Sciatic nerve (tissue), 2 donors: Measurements from ENCODE around the gene IFNAR1. TPM values are rescaled to one million over a fixed set of nuclear protein-coding genes. Genes with fewer than 3 reads are reported as not detected.

ENCODE experiments used
- ATAC-seq: fragments of 200-7000 bp; cut with Tn5 transposase; one replicate; pipeline ENCODE4 v1.9.1; 2020; ENCODE audit warnings: mild to moderate bottlenecking, moderate library complexity
- DNase-seq: peaks from one replicate; pipeline ENCODE4 v3.0.0-alpha.2; 2020; ENCODE audit warnings: low spot score
- intact Hi-C: fragments of 100-400 bp; cut with DNase I; formaldehyde crosslinking; loops from one replicate; pipeline ENCODE4 v1.14.2; 2022
- total RNA-seq: library from RNA; stranded (reverse); fragmentation: NEBNext Ultra II Directional; extraction: Animal tissue kit (Norgen Biotek cat#: 25700); gene quantifications from one replicate; pipeline ENCODE4 v1.2.1, GENCODE V29; 2021
- donor health status: DM: no; HTN: no; CAD: no.
- donor health status: DM: no; HTN: no; CAD: no.

The IFNAR1 gene
- total RNA-seq, 1 donor from 2014 or later = 61.7 TPM

GRCh38 chr21:33391656-33392055 lies 66.9 kb downstream of the IFNAR1 start:
- ATAC-seq (no peak), DNase-seq (no peak)
- intact Hi-C loops = no loop called here

- ATAC-seq (no peak), DNase-seq (no peak)
- intact Hi-C loops = no loop called here
These were observed 67.7 kb downstream of the IFNAR1 start for GRCh38 chr21:33392284-33392985.

GRCh38 chr21:33393348-33393747 lies 68.6 kb downstream of the IFNAR1 start:
- intact Hi-C loops = no loop called here
- ATAC-seq = peak; percentile 28
- no peak for DNase-seq

- DNase-seq (no peak), ATAC-seq (peak; percentile 61)
- intact Hi-C loops = no loop called here
These were observed 69.5 kb downstream of the IFNAR1 start for GRCh38 chr21:33394260-33394659.

- DNase-seq = no peak
- ATAC-seq = no peak
- intact Hi-C loops = no loop called here
These were observed 71.1 kb downstream of the IFNAR1 start for GRCh38 chr21:33395891-33396331.

GRCh38 chr21:33396436-33396835 lies 71.7 kb downstream of the IFNAR1 start:
- ATAC-seq = no peak
- intact Hi-C loops = no loop called here
- DNase-seq = no peak

- ATAC-seq (peak; percentile 57), DNase-seq (no peak)
- intact Hi-C loops = no loop called here
These were observed 72.2 kb downstream of the IFNAR1 start for GRCh38 chr21:33396951-33397350.

GRCh38 chr21:33397717-33398116 lies 72.9 kb downstream of the IFNAR1 start:
- ATAC-seq (no peak), DNase-seq (no peak)
- intact Hi-C loops = no loop called here

GRCh38 chr21:33398361-33398760 lies 73.6 kb downstream of the IFNAR1 start:
- DNase-seq = no peak
- intact Hi-C loops = no loop called here
- ATAC-seq = no peak

GRCh38 chr21:33401630-33401992 lies 76.8 kb downstream of the IFNAR1 start:
- ATAC-seq (no peak), DNase-seq (no peak)
- intact Hi-C loops = no loop called here

- intact Hi-C loops = no loop called here
- ATAC-seq = peak; percentile 66
- peak; percentile 83 for DNase-seq
These were observed 77.5 kb downstream of the IFNAR1 start for GRCh38 chr21:33402001-33402979.

GRCh38 chr21:33403128-33403785 lies 78.5 kb downstream of the IFNAR1 start, which contains the start of gene IFNGR2:
Gene IFNGR2 (plus strand): TSS chr21:33403413. CDS start chr21:33403544, 131 bp downstream.
- peak; percentile 1 for ATAC-seq
- peak; percentile 74 for DNase-seq
- intact Hi-C loops = no loop called here

- peak; percentile 84 for DNase-seq
- ATAC-seq = peak; percentile 40
- intact Hi-C loops = no loop called here
These were observed 79.2 kb downstream of the IFNAR1 start for GRCh38 chr21:33403786-33404585.

GRCh38 chr21:33406493-33406892 lies 81.7 kb downstream of the IFNAR1 start:
- ATAC-seq = no peak
- no peak for DNase-seq

More at GRCh38 chr21:33406493-33406892, 81.7 kb downstream of the IFNAR1 start:
- intact Hi-C loops = no loop called here

Other genes starting within 250 kb of the IFNAR1 start
- 43.3 TPM for gene IFNAR2, start 95.0 kb upstream of the IFNAR1 start, total RNA-seq
- gene IL10RB, start 58.6 kb upstream of the IFNAR1 start, total RNA-seq = 25.5 TPM
- 70.1 TPM for gene IFNGR2, start 78.4 kb downstream of the IFNAR1 start, total RNA-seq
- gene TMEM50B, start 155.0 kb downstream of the IFNAR1 start, total RNA-seq = 60.9 TPM
- gene DNAJC28, start 166.7 kb downstream of the IFNAR1 start, total RNA-seq = 2.2 TPM
- gene GART, start 217.1 kb downstream of the IFNAR1 start, total RNA-seq = 63.0 TPM
- gene SON, start 218.1 kb downstream of the IFNAR1 start, total RNA-seq = 375 TPM